K562 (cell line): Measurements from ENCODE around the gene IDUA. TPM values are rescaled to one million over a fixed set of nuclear protein-coding genes. Genes with fewer than 3 reads are reported as not detected.

Experiments used
- ASH1L ChIP-seq: fragments of 450-650 bp; IDR thresholded peaks from 2 replicates; pipeline ENCODE4 v1.6.1; 2018; ENCODE audit warnings: borderline replicate concordance, mild to moderate bottlenecking, low read depth; ENCODE audit not compliant: partially characterized antibody
- CBX1 ChIP-seq: sonication (generic); IDR thresholded peaks from 2 replicates; pipeline ENCODE4 v1.6.1; 2016; ENCODE audit warnings: antibody characterized with exemption, low read depth, mild to moderate bottlenecking
- ELF1 ChIP-seq: fragments of 200-800 bp; sonication (Bioruptor generic); IDR thresholded peaks from 2 replicates; pipeline ENCODE4 v1.6.1; 2016; ENCODE audit warnings: missing genetic modification characterization, missing compliant biosample characterization
- GATAD2A ChIP-seq: fragments of 450-650 bp; IDR thresholded peaks from 2 replicates; pipeline ENCODE4 v1.6.1; 2017
- HDAC8 ChIP-seq: fragments of 450-650 bp; IDR thresholded peaks from 2 replicates; pipeline ENCODE4 v1.6.1; 2016; ENCODE audit warnings: mild to moderate bottlenecking, missing genetic modification characterization, moderate library complexity, missing compliant biosample characterization
- HEY1 ChIP-seq: fragments of 250-450 bp; sonication (Bioruptor Pico); IDR thresholded peaks from 2 replicates; pipeline ENCODE4 v1.5.0; 2020; ENCODE audit warnings: mild to moderate bottlenecking, moderate library complexity, borderline replicate concordance
- JUN ChIP-seq, 2 experiments: sonication (generic) in 1 of 2; formaldehyde crosslinking in 1 of 2; IDR thresholded peaks; 2 replicates each; pipeline versions ENCODE4 v1.6.1 to v1.8.0; 2012 to 2022; ENCODE audit warnings: borderline replicate concordance in 2 of 2, mild to moderate bottlenecking in 2 of 2, improper control_type of control experiment in 1 of 2, low read depth in 1 of 2, low read length in 1 of 2, missing genetic modification reagents in 1 of 2
- NCOR1 ChIP-seq: fragments of 450-650 bp; IDR thresholded peaks from 2 replicates; pipeline ENCODE4 v1.6.1; 2016; ENCODE audit warnings: mild to moderate bottlenecking, moderate library complexity
- NELFE ChIP-seq: IDR thresholded peaks from 2 replicates; pipeline ENCODE4 v1.6.1; 2011; ENCODE audit warnings: mild to moderate bottlenecking; ENCODE audit not compliant: insufficient read depth, insufficient read length
- NR2C2 ChIP-seq, 2 experiments: fragments of 200-800 bp in 1 of 2; sonication (Bioruptor generic) in 1 of 2; sonication (generic) in 1 of 2; formaldehyde crosslinking in 1 of 2; IDR thresholded peaks; 2 replicates each; pipeline versions ENCODE4 v1.6.1 to v1.8.0; 2016 to 2022; ENCODE audit warnings: mild to moderate bottlenecking in 1 of 2, missing compliant biosample characterization in 1 of 2, missing genetic modification characterization in 1 of 2, missing genetic modification reagents in 1 of 2
- OTX1 ChIP-seq: fragments of 450-650 bp; formaldehyde crosslinking; IDR thresholded peaks from 2 replicates; pipeline ENCODE4 v1.4.0; 2022; ENCODE audit warnings: mild to moderate bottlenecking
- TAL1 ChIP-seq: fragments of 450-650 bp; IDR thresholded peaks from 2 replicates; pipeline ENCODE4 v1.6.1; 2016; ENCODE audit warnings: mild to moderate bottlenecking
- TEAD1 ChIP-seq, 2 experiments: fragments of 450-650 bp in 1 of 2; sonication (generic) in 1 of 2; formaldehyde crosslinking; IDR thresholded peaks; 2 replicates each; pipeline versions ENCODE4 v1.4.0 to v1.8.0; 2020 to 2022; ENCODE audit warnings: mild to moderate bottlenecking in 2 of 2, missing genetic modification reagents in 1 of 2
- TSC22D4 ChIP-seq: fragments of 450-650 bp; IDR thresholded peaks from 2 replicates; pipeline ENCODE4 v1.6.1; 2016; ENCODE audit warnings: missing genetic modification characterization, missing biosample characterization, control low read depth
- ZC3H8 ChIP-seq: fragments of 450-650 bp; IDR thresholded peaks from 2 replicates; pipeline ENCODE4 v1.6.1; 2017
- ZNF232 ChIP-seq: sonication (generic); formaldehyde crosslinking; IDR thresholded peaks from 2 replicates; pipeline ENCODE4 v1.8.0; 2022; ENCODE audit warnings: mild to moderate bottlenecking, missing genetic modification reagents
- ZNF57 ChIP-seq: fragments of 450-650 bp; formaldehyde crosslinking; IDR thresholded peaks from 2 replicates; pipeline ENCODE4 v1.4.0; 2020; ENCODE audit warnings: mild to moderate bottlenecking, moderate library complexity
- ZNF589 ChIP-seq: fragments of 200-800 bp; sonication (Bioruptor generic); IDR thresholded peaks from 2 replicates; pipeline ENCODE4 v1.6.1; 2016; ENCODE audit warnings: low read depth, missing genetic modification characterization, missing compliant biosample characterization
- polyA plus RNA-seq, 8 experiments: library from polyadenylated mRNA; depleted of rRNA in 4 of 8; stranded (reverse) in 5 of 8; unstranded in 3 of 8; fragments of >200 nt; fragmentation: Nextera tagmentation in 2 of 8; fragmentation: Illumina TruSeq in 1 of 8; extraction: Ambion mirVana in 2 of 8; extraction: Trizol in 1 of 8; gene quantifications; 2 replicates each; pipeline versions ENCODE4 v1.2.1 to v1.2.3, GENCODE V29; 2011 to 2014; ENCODE audit warnings: inconsistent platforms in 1 of 8, missing spikeins in 1 of 8
- total RNA-seq, 7 experiments: library from RNA; depleted of rRNA in 6 of 7; stranded (reverse); fragments of >200 nt in 6 of 7; fragmentation: Illumina TruSeq in 2 of 7; extraction: Trizol in 2 of 7; gene quantifications; 2 replicates each; pipeline versions ENCODE4 v1.2.1 to v1.2.3, GENCODE V29; 2011 to 2021; ENCODE audit warnings: low replicate concordance in 1 of 7
- TF ChIP-seq, protein P1 (sequence below): sonication (generic); formaldehyde crosslinking; IDR thresholded peaks from 2 replicates; pipeline ENCODE4 v1.9.0; 2022; ENCODE audit warnings: mild to moderate bottlenecking, missing genetic modification reagents
- TF ChIP-seq, protein P2 (sequence below): fragments of 200-800 bp; sonication (Bioruptor generic); IDR thresholded peaks from 2 replicates; pipeline ENCODE4 v1.6.1; 2017; ENCODE audit warnings: missing genetic modification characterization, missing compliant biosample characterization
- TF ChIP-seq, protein P3 (sequence below): fragments of 250-450 bp; sonication (Bioruptor Pico); IDR thresholded peaks from 2 replicates; pipeline ENCODE4 v1.4.0; 2020; ENCODE audit warnings: mild to moderate bottlenecking

The IDUA gene
- total and polyA plus RNA-seq, 9 of the 15 experiments (the other 6 are each of a cell fraction or from before 2014, with no cell fraction given) = 0.04 to 16.1 (median 1.2) TPM

DNA sequence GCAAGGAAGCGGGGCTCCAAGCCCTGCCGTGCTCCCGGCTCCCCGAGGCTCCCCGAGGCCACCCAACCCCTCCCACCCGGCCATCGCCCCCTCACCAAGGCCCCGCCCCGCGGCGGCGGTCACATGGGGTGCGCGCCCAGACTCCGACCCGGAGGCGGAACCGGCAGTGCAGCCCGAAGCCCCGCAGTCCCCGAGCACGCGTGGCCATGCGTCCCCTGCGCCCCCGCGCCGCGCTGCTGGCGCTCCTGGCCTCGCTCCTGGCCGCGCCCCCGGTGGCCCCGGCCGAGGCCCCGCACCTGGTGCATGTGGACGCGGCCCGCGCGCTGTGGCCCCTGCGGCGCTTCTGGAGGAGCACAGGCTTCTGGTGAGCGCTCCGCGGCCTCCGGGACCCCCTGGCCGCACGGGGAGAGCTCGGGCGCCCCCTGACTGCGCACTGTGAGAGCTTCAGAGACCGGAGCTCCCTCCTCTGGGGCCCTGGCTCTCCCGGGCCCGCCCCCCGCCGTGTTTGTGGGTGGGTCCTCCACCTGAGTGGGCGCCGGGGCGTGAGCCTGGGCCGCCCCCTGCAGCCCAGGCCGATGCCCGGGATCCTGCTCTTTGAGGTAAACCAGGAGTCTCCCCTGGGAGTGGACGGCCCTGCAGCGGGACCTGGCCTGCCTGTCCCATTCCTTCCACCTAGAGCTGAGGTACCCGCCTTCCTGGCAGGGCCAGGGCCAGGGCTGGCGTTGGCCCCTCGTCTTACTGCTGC lies at the start of gene IDUA (continued):
- TF ChIP-seq ZC3H8 = no peak
- TF ChIP-seq JUN (IDR thresholded peaks at IDR 0.05; ENCODE audit: borderline replicate concordance, low read depth, low read length) = 0 out of 2 replicates have a peak, but pooled peaks have one; percentile 21
- no peak; the same call in 1 of the 2 replicates for TF ChIP-seq JUN (CRISPR knock-in tag; IDR thresholded peaks at IDR 0.05; ENCODE audit: borderline replicate concordance)
- TF ChIP-seq TSC22D4 = no peak
- 0 out of 2 replicates have a peak, but pooled peaks have one; percentile 34 for TF ChIP-seq ZNF589
- TF ChIP-seq ZNF57 (CRISPR knock-in tag) = no peak
- TF ChIP-seq, protein P1, sequence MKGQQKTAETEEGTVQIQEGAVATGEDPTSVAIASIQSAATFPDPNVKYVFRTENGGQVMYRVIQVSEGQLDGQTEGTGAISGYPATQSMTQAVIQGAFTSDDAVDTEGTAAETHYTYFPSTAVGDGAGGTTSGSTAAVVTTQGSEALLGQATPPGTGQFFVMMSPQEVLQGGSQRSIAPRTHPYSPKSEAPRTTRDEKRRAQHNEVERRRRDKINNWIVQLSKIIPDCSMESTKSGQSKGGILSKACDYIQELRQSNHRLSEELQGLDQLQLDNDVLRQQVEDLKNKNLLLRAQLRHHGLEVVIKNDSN (CRISPR knock-in tag) = peak; percentile 87
- TF ChIP-seq, protein P2, sequence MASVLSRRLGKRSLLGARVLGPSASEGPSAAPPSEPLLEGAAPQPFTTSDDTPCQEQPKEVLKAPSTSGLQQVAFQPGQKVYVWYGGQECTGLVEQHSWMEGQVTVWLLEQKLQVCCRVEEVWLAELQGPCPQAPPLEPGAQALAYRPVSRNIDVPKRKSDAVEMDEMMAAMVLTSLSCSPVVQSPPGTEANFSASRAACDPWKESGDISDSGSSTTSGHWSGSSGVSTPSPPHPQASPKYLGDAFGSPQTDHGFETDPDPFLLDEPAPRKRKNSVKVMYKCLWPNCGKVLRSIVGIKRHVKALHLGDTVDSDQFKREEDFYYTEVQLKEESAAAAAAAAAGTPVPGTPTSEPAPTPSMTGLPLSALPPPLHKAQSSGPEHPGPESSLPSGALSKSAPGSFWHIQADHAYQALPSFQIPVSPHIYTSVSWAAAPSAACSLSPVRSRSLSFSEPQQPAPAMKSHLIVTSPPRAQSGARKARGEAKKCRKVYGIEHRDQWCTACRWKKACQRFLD (CRISPR knock-in tag) = peak; percentile 85
- TF ChIP-seq OTX1 (CRISPR knock-in tag) = no peak
- TF ChIP-seq TEAD1 (CRISPR knock-in tag; IDR thresholded peaks at IDR 0.05) = no peak
- peak; percentile 54; the same call in 1 of the 2 replicates for TF ChIP-seq ELF1 (tag)
- TF ChIP-seq ASH1L = no peak
- TF ChIP-seq NR2C2 (CRISPR knock-in tag; IDR thresholded peaks at IDR 0.05) = peak; percentile 74
- TF ChIP-seq NR2C2 (tag; IDR thresholded peaks at IDR 0.05) = peak; percentile 97
- no peak for TF ChIP-seq NELFE
- TF ChIP-seq, protein P3, sequence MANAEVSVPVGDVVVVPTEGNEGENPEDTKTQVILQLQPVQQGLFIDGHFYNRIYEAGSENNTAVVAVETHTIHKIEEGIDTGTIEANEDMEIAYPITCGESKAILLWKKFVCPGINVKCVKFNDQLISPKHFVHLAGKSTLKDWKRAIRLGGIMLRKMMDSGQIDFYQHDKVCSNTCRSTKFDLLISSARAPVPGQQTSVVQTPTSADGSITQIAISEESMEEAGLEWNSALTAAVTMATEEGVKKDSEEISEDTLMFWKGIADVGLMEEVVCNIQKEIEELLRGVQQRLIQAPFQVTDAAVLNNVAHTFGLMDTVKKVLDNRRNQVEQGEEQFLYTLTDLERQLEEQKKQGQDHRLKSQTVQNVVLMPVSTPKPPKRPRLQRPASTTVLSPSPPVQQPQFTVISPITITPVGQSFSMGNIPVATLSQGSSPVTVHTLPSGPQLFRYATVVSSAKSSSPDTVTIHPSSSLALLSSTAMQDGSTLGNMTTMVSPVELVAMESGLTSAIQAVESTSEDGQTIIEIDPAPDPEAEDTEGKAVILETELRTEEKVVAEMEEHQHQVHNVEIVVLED = peak; percentile 55
- TF ChIP-seq NCOR1 = no peak
- TF ChIP-seq HEY1 (CRISPR knock-in tag) = no peak
- no peak for TF ChIP-seq ZNF232
- TF ChIP-seq HDAC8 (tag) = no peak
- no peak for TF ChIP-seq TAL1
- no peak for TF ChIP-seq GATAD2A
- peak; percentile 85; the same call in 1 of the 2 replicates for TF ChIP-seq CBX1
